Calu3 (cell line): ENCODE data around the gene IRAK2. TPM values are rescaled to one million over a fixed set of nuclear protein-coding genes. Genes with fewer than 3 reads are reported as not detected.

Experiments used
- Bru-seq: library from RNA; stranded (reverse); fragments of 400-500 nt; gene quantifications from one replicate; lab custom pipeline; 2021; lab: Mats Ljungman, UMichigan
- BruChase-seq, 2 experiments: library from RNA; stranded (reverse); fragments of 400-500 nt; gene quantifications; one replicate each; lab custom pipeline; 2021; lab: Mats Ljungman, UMichigan
- BruUV-seq: library from RNA; stranded (reverse); fragments of 400-500 nt; replicated peaks from 2 replicates; lab custom pipeline; 2021; lab: Mats Ljungman, UMichigan
- CTCF ChIA-PET: fragments of 300-600 bp; sonication (Branson Sonifier 250); formaldehyde crosslinking; loops from one replicate; lab custom pipeline; 2022; ENCODE audit warnings: antibody characterized with exemption; lab: Charles Lee
- DNase-seq: peaks from one replicate; pipeline ENCODE4 v3.0.0; 2022
- H3K27ac Mint-ChIP-seq: one replicate; pipeline ENCODE4 v1.8.0; 2022; ENCODE audit warnings: mixed read lengths; ENCODE audit not compliant: unreplicated experiment
- H3K27me3 Mint-ChIP-seq: one replicate; pipeline ENCODE4 v1.8.0; 2022; ENCODE audit warnings: mixed read lengths; ENCODE audit not compliant: unreplicated experiment
- H3K36me3 Mint-ChIP-seq: one replicate; pipeline ENCODE4 v1.8.0; 2022; ENCODE audit warnings: mild to moderate bottlenecking, moderate library complexity, mixed read lengths; ENCODE audit not compliant: insufficient read depth, unreplicated experiment
- H3K4me1 Mint-ChIP-seq: one replicate; pipeline ENCODE4 v1.8.0; 2022; ENCODE audit warnings: mild to moderate bottlenecking, low read depth, mixed read lengths; ENCODE audit not compliant: unreplicated experiment
- H3K4me3 Mint-ChIP-seq: one replicate; pipeline ENCODE4 v1.8.0; 2022; ENCODE audit warnings: mild to moderate bottlenecking, low read depth, moderate library complexity, mixed read lengths; ENCODE audit not compliant: unreplicated experiment
- H3K9me3 Mint-ChIP-seq: one replicate; pipeline ENCODE4 v1.8.0; 2022; ENCODE audit warnings: low read depth, mixed read lengths; ENCODE audit not compliant: unreplicated experiment
- CTCF ChIP-seq: fragments of 200-600 bp; IDR thresholded peaks from one replicate; pipeline ENCODE4 v1.8.0; 2022; ENCODE audit warnings: antibody characterized with exemption; ENCODE audit not compliant: unreplicated experiment
- intact Hi-C: fragments of 100-400 bp; cut with micrococcal nuclease; formaldehyde crosslinking; loops from one replicate; pipeline ENCODE4 v1.10.0; 2022; ENCODE audit not compliant: unreplicated experiment
- long read RNA-seq: library from polyadenylated mRNA; stranded (forward); transcript quantifications from one replicate; pipeline ENCODE4 v2.0.0, GENCODE V29; 2022
- total RNA-seq: library from RNA; stranded (reverse); gene quantifications from 2 replicates; pipeline ENCODE4 v1.2.3, GENCODE V29; 2022

The IRAK2 gene, protein sequence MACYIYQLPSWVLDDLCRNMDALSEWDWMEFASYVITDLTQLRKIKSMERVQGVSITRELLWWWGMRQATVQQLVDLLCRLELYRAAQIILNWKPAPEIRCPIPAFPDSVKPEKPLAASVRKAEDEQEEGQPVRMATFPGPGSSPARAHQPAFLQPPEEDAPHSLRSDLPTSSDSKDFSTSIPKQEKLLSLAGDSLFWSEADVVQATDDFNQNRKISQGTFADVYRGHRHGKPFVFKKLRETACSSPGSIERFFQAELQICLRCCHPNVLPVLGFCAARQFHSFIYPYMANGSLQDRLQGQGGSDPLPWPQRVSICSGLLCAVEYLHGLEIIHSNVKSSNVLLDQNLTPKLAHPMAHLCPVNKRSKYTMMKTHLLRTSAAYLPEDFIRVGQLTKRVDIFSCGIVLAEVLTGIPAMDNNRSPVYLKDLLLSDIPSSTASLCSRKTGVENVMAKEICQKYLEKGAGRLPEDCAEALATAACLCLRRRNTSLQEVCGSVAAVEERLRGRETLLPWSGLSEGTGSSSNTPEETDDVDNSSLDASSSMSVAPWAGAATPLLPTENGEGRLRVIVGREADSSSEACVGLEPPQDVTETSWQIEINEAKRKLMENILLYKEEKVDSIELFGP
- 25.5 and 31.6 TPM in 2 replicates for total RNA-seq
- percentile 81 among the genes with signal in this experiment for Bru-seq, nascent RNA
- BruChase-seq, experiment 1, labeled RNA remaining after a 6-hour chase = percentile 80 among the genes with signal in this experiment
- BruChase-seq, experiment 2, labeled RNA remaining after a 2-hour chase = percentile 79 among the genes with signal in this experiment
- long read RNA-seq, transcript IRAK2-201 (13 exons, 3,483 nt) = major isoform, 16 of 26 reads
- long read RNA-seq, partial matches to known transcripts = 1 of 26 reads
- long read RNA-seq, other reads (novel, unspliced or antisense) = 9 of 26 reads

DNA sequence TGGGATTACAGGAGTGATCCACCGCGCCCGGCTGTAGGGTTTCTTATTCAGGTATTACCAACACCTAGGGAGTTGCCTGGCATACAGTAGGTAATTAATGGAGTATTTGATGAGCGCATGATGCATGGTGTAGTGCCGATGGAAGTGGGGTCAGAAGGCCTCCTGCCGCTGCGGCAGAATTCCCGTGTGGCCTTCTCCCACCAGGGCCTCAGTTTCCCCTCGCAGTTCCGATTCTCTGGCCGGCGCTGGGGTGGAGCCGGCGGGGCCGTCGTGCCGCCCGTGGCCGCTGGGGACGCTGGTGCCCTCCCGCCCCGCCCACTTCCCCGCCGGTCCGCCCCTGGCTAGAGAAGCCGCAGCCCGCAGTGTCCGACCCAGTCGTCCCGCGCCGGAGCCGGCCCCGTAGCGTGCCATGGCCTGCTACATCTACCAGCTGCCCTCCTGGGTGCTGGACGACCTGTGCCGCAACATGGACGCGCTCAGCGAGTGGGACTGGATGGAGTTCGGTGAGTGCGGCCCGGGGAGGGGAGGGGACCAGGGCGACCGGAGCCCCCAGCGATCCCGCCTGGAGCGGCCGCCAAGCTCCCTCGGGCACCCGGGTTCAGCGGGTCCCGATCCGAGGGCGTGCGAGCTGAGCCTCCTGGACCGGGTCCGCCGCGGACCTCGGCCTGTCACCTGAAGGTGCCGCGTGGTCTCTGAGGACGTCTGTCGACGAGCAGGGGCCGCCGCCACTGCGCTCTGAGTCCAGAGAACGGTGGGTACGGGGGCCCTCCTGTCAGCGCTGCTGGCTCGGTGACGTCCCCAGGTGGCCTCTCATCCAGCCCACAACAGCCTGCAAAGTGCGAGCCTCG, at the start of gene IRAK2:
Gene IRAK2, plus strand, starts transcription at position 374 of the 848 bp plus-strand sequence. Its CDS starts 36 bp downstream, at position 410.
- H3K4me1 Mint-ChIP-seq = peaks cover 24% of the 10 kb centered on the region
- CTCF ChIA-PET = interaction anchor here (1.2 kb wide), 1 partner anchor 51 kb away, joined by 4 read pairs; no protein-coding TSS in a partner anchor
- H3K27ac Mint-ChIP-seq = peak within 1 kb of the TSS; percentile 40

DNA sequence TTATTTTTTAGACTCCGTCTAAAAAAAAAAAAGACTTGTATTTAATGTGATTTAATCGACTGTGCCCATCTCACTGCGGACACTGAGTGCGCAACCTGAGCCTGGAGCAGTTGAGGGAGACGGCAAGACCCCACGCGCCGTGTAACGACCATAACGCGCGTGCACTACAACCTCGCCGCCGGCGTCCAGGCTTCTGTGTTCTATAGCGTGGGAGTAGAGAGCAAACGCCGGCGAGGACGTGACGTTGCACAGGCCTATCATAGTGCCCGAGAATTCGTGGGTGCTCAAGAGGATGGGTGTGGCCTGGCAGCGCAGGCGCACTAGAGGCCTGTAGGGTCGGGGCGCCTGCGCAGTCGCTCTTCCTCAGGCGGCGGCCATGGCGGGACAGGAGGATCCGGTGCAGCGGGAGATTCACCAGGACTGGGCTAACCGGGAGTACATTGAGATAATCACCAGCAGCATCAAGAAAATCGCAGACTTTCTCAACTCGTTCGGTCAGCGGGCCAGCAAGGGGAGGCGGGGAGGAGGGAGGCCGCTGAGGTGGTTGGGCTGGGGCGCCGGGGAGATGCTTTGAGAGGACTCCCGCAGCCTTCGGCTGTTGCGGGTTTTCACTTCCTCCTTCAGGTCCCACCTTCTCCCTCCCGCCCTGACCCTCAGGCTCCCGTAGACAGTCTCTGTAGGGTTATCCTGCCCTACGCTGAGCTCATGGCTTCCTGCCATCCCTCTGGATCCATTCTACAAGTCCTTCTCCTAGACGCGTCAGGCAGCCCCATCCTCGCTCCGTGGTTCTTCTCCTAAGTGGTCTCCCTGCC, 49.2 kb upstream of the IRAK2 start, which contains the start of gene BRK1:
Gene BRK1, plus strand, starts transcription at position 350 of the 812 bp plus-strand sequence. Its CDS starts 27 bp downstream, at position 377.
- H3K4me3 Mint-ChIP-seq = peak within 1 kb of the TSS; percentile 99
- BruUV-seq = no TSS peak
- peak within 1 kb of the TSS; percentile 95 for H3K27ac Mint-ChIP-seq
- TF ChIP-seq CTCF = no peak
- H3K27me3 Mint-ChIP-seq = no peaks in the 10 kb centered on the region
- DNase-seq = peak; percentile 87
- CTCF ChIA-PET = no interaction called here
- peaks cover 25% of the 10 kb centered on the region for H3K36me3 Mint-ChIP-seq
- intact Hi-C loops = no loop called here
- H3K4me1 Mint-ChIP-seq = no peaks in the 10 kb centered on the region
- H3K9me3 Mint-ChIP-seq = no peaks in the 10 kb centered on the region

More for the DNA sequence above, at the start of gene IRAK2:
- TSS peak; percentile 21 for BruUV-seq
- TF ChIP-seq CTCF = peak; percentile 88
- Mint-ChIP-seq H3K36me3 (peaks cover 46% of the 10 kb centered on the region), H3K27me3 (no peaks in the 10 kb centered on the region), H3K9me3 (no peaks in the 10 kb centered on the region), H3K4me3 (peak within 1 kb of the TSS; percentile 71)
- intact Hi-C loops = no loop called here
- peak; percentile 78 for DNase-seq

DNA sequence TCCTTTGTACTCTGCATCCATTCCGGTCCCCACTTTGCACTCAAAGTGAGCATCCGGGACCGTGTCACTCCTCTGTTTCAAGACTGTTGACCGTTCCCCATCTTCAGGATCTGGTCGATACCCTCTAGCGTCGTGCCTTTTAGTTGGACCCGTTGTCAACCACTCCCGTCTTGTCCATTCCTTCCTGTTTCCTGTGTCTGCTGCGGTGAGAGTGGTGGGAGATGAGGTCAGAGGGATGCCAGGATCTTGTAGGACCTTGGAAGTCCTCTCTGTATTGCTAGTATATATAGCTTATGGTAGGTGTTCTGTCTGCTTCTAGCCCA, 48.6 kb upstream of the IRAK2 start:
- H3K4me3 Mint-ChIP-seq = peak overlapping the region; percentile 99
- no peaks in the 10 kb centered on the region for H3K9me3 Mint-ChIP-seq
- no TSS peak for BruUV-seq
- CTCF ChIA-PET = no interaction called here
- no peaks in the 10 kb centered on the region for H3K4me1 Mint-ChIP-seq
- H3K36me3 Mint-ChIP-seq = peaks cover 30% of the 10 kb centered on the region
- no peak for TF ChIP-seq CTCF
- intact Hi-C loops = no loop called here
- H3K27ac Mint-ChIP-seq = peak overlapping the region; percentile 95
- peak; percentile 6 for DNase-seq
- H3K27me3 Mint-ChIP-seq = no peaks in the 10 kb centered on the region
